Measurements from ENCODE around the gene SLC5A10.

SLC5A10 gene

GRCh38 chr17:18946536-18946935 lies 5.4 kb upstream of the SLC5A10 start:
- no peak for TF ChIP-seq CTCF (IDR thresholded peaks at IDR 0.05; ENCODE audit: insufficient read depth, low read depth, low read length, missing control alignments)
- H3K4me3 ChIP-seq (ENCODE audit: low read length) = no peak overlapping the region
- peak; percentile 44 for DNase-seq (ENCODE audit: low read depth)

GRCh38 chr17:18947866-18948265 lies 4.1 kb upstream of the SLC5A10 start:
- no peak for TF ChIP-seq CTCF (IDR thresholded peaks at IDR 0.05; ENCODE audit: insufficient read depth, low read depth, low read length, missing control alignments)
- no peak for DNase-seq (ENCODE audit: low read depth)
- H3K4me3 ChIP-seq (ENCODE audit: low read length) = no peak overlapping the region

GRCh38 chr17:18948476-18949006 lies 3.4 kb upstream of the SLC5A10 start:
- no peak overlapping the region for H3K4me3 ChIP-seq (ENCODE audit: low read length)
- no peak for TF ChIP-seq CTCF (IDR thresholded peaks at IDR 0.05; ENCODE audit: insufficient read depth, low read depth, low read length, missing control alignments)
- DNase-seq (ENCODE audit: low read depth) = no peak

- no peak for TF ChIP-seq CTCF (IDR thresholded peaks at IDR 0.05; ENCODE audit: insufficient read depth, low read depth, low read length, missing control alignments)
- no peak for DNase-seq (ENCODE audit: low read depth)
- H3K4me3 ChIP-seq (ENCODE audit: low read length) = no peak overlapping the region
Observed at GRCh38 chr17:18949566-18949965, 2.4 kb upstream of the SLC5A10 start.

GRCh38 chr17:18950346-18950745 lies 1.6 kb upstream of the SLC5A10 start:
- TF ChIP-seq CTCF (IDR thresholded peaks at IDR 0.05; ENCODE audit: insufficient read depth, low read depth, low read length, missing control alignments) = no peak
- no peak for DNase-seq (ENCODE audit: low read depth)
- H3K4me3 ChIP-seq (ENCODE audit: low read length) = no peak overlapping the region

GRCh38 chr17:18950944-18951905 lies 740 bp upstream of the SLC5A10 start:
- H3K4me3 ChIP-seq (ENCODE audit: low read length) = no peak overlapping the region
- no peak for DNase-seq (ENCODE audit: low read depth)
- TF ChIP-seq CTCF (IDR thresholded peaks at IDR 0.05; ENCODE audit: insufficient read depth, low read depth, low read length, missing control alignments) = no peak

All from epithelial cell of esophagus (primary cell).